Tibial nerve (tissue), 4 donors: ENCODE data around the gene PDGFA.

Experiments used
- EP300 ChIP-seq, 2 donors: sonication (generic); formaldehyde crosslinking; IDR thresholded peaks; one replicate each; pipeline ENCODE4 v1.6.1; 2017; ENCODE audit warnings: antibody characterized with exemption in 2 of 2, mild to moderate bottlenecking in 1 of 2
- POLR2A ChIP-seq, 2 donors: fragments of 450-650 bp; IDR thresholded peaks; one replicate each; pipeline ENCODE4 v1.6.1; 2017; ENCODE audit warnings: antibody characterized with exemption in 2 of 2, mild to moderate bottlenecking in 2 of 2, moderate library complexity in 2 of 2
- TF ChIP-seq, protein P1 (sequence below), 5 experiments: fragments of 200-600 bp in 3 of 5; fragments of 450-650 bp in 2 of 5; sonication (generic) in 3 of 5; IDR thresholded peaks; one replicate each; pipeline ENCODE4 v1.5.1; 2016 to 2019; ENCODE audit warnings: antibody characterized with exemption in 5 of 5, mild to moderate bottlenecking in 3 of 5, moderate library complexity in 2 of 5

DNA sequence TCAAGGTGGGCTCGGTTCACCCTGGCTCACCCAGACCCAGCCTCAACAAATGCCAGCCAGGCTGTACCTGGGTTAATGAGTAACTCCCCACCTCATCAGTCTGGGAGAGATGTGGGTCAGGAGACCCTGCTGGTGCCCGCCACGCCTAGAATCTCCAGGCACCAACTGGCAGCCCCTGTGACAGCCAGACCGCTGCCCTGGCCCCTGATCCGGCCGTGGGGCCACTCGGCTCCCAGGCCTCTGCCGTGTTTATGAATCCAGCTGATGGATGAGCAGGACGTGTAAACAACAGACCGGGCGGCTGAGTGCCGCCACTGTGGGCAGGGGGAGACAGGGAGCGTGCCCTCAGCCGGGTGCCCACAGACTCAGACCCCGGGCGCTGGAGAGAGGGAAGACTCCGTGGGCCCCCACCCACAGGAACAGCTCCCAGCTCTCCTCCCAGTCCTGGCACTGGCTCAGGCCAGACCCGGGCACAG, 34.0 kb upstream of the PDGFA start:
- TF ChIP-seq, protein P1, sequence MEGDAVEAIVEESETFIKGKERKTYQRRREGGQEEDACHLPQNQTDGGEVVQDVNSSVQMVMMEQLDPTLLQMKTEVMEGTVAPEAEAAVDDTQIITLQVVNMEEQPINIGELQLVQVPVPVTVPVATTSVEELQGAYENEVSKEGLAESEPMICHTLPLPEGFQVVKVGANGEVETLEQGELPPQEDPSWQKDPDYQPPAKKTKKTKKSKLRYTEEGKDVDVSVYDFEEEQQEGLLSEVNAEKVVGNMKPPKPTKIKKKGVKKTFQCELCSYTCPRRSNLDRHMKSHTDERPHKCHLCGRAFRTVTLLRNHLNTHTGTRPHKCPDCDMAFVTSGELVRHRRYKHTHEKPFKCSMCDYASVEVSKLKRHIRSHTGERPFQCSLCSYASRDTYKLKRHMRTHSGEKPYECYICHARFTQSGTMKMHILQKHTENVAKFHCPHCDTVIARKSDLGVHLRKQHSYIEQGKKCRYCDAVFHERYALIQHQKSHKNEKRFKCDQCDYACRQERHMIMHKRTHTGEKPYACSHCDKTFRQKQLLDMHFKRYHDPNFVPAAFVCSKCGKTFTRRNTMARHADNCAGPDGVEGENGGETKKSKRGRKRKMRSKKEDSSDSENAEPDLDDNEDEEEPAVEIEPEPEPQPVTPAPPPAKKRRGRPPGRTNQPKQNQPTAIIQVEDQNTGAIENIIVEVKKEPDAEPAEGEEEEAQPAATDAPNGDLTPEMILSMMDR (IDR thresholded peaks at IDR 0.05): no peak
- TF ChIP-seq POLR2A (IDR thresholded peaks at IDR 0.05): no peak
- TF ChIP-seq EP300 (IDR thresholded peaks at IDR 0.05): no peak
